ENCODE measurements around the gene CDHR2.

CDHR2 gene

GRCh38 chr5:176616511-176616910 is 67.4 kb downstream of the CDHR2 start:
- TF ChIP-seq, protein P1, sequence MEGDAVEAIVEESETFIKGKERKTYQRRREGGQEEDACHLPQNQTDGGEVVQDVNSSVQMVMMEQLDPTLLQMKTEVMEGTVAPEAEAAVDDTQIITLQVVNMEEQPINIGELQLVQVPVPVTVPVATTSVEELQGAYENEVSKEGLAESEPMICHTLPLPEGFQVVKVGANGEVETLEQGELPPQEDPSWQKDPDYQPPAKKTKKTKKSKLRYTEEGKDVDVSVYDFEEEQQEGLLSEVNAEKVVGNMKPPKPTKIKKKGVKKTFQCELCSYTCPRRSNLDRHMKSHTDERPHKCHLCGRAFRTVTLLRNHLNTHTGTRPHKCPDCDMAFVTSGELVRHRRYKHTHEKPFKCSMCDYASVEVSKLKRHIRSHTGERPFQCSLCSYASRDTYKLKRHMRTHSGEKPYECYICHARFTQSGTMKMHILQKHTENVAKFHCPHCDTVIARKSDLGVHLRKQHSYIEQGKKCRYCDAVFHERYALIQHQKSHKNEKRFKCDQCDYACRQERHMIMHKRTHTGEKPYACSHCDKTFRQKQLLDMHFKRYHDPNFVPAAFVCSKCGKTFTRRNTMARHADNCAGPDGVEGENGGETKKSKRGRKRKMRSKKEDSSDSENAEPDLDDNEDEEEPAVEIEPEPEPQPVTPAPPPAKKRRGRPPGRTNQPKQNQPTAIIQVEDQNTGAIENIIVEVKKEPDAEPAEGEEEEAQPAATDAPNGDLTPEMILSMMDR (IDR thresholded peaks at IDR 0.05; ENCODE audit: low read depth, low read length, missing control alignments): no peak
- no peak for DNase-seq (ENCODE audit: extremely low read depth, low read depth)
- H3K4me3 ChIP-seq (replicated peaks; ENCODE audit: low read depth, low read length): no peak overlapping the region

- no peak for DNase-seq (ENCODE audit: extremely low read depth, low read depth)
- no peak overlapping the region for H3K4me3 ChIP-seq (replicated peaks; ENCODE audit: low read depth, low read length)
- TF ChIP-seq, protein P1 (IDR thresholded peaks at IDR 0.05; ENCODE audit: low read depth, low read length, missing control alignments): no peak
Observed at GRCh38 chr5:176618783-176619182, 69.6 kb downstream of the CDHR2 start.

DNA sequence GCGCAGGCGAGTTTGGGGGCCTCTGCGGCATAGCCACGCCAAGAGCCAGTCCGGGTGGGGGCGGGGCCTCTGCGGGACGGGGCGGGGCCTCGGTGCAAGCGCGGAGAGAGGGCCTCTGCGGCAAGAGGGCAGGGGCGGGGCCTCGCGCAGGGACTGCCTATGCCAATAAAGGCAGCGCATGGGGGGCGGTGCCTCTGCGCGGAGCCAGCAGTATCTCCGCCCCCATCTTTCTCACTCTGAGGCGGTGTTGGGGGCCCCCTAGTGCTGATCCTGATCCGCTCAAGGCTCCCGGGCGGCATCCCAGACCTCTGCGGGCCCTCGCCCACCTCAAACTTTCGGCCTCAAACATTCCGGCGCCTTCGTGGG is 70.0 kb downstream of the CDHR2 start:
- peak; percentile 50 for DNase-seq (ENCODE audit: extremely low read depth, low read depth)
- H3K4me3 ChIP-seq (replicated peaks; ENCODE audit: low read depth, low read length): no peak overlapping the region
- TF ChIP-seq, protein P1 (IDR thresholded peaks at IDR 0.05; ENCODE audit: low read depth, low read length, missing control alignments): peak; percentile 63

- no peak for DNase-seq (ENCODE audit: extremely low read depth, low read depth)
- H3K4me3 ChIP-seq (replicated peaks; ENCODE audit: low read depth, low read length): no peak overlapping the region
- TF ChIP-seq, protein P1 (IDR thresholded peaks at IDR 0.05; ENCODE audit: low read depth, low read length, missing control alignments): no peak
Observed at GRCh38 chr5:176619569-176620332, 70.6 kb downstream of the CDHR2 start.

DNA sequence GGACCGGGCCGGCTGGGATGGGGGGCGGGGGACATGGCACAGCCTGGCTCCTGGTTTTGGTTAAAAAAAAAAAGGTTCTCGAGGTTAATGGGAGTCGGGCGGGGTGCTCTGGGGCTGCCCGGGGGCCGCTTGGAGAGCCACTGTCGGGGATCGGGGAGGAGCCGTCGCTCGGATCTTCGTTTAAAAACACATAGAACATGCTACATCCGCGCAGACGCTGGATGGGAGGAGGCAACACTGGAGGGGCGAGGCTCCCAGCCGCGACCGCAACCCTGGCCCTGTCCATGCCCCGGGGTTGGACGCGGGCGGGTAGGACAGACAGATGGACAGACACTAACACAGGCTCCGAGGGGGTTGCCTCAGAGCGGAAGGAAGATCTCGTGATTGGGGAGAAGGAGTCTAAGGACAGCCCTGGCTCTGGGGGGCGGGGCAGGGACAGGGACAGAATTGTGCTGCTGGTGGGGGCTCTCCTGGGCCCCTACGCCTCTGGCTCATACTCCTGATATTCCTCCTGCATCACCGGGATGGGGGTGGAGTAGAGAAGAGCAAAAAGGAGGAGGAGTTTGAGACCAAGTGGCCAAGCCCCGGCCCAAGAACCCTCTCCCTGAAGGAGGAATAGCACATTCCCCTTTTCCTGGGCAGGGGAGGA is 71.3 kb downstream of the CDHR2 start:
- TF ChIP-seq, protein P1 (IDR thresholded peaks at IDR 0.05; ENCODE audit: low read depth, low read length, missing control alignments): no peak
- no peak overlapping the region for H3K4me3 ChIP-seq (replicated peaks; ENCODE audit: low read depth, low read length)
- no peak for DNase-seq (ENCODE audit: extremely low read depth, low read depth)

- DNase-seq (ENCODE audit: extremely low read depth, low read depth): no peak
- no peak overlapping the region for H3K4me3 ChIP-seq (replicated peaks; ENCODE audit: low read depth, low read length)
- TF ChIP-seq, protein P1 (IDR thresholded peaks at IDR 0.05; ENCODE audit: low read depth, low read length, missing control alignments): no peak
Observed at GRCh38 chr5:176621661-176622079, 72.5 kb downstream of the CDHR2 start.
